GM19468 (cell line): ENCODE measurements around the gene MTFP1.

ENCODE experiments used
- ATAC-seq: cut with Tn5 transposase; IDR thresholded peaks from one replicate; pipeline ENCODE4 v1.9.1; 2021; ENCODE audit warnings: mild to moderate bottlenecking, moderate library complexity, moderate number of reproducible peaks; ENCODE audit not compliant: unreplicated experiment; ENCODE audit errors: extremely low read depth

MTFP1 gene

DNA sequence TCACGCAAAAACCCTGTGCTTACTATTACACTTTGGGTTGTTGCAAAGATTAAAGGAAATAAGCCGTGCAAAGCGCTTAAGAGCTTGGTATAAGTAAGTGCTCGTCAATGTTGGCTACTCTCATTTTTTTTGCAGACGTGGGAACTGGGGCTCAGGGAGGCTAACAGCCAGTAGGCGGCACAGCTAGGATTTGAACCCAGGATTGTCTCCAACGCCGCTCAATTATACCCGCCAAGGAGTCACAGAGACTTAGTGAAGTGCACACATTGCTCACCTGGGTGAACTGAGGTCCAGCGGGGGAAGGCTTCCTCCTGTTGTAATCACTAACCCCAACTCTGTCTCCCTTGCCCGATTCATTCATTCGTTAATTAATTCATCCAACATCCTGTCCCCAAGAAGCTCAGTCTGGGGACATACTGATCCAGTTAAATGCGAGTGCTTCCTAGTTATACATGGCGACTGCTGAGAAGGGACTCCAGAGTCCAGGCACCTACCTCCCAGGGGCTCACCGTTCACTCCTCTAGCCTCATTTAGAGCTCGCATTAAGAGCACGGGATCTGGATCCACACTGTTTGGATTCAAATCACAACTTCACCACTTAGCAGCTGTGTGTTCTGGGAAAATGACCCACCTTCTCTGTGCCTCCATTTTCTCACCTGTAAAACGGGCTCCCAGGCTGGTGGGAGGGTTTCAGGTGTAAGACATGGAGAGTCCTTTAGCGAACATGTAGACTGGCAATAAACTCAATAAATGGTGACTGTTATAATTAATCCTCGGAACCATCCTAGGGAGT is 838 bp upstream of the MTFP1 start:
- no peak for ATAC-seq

DNA sequence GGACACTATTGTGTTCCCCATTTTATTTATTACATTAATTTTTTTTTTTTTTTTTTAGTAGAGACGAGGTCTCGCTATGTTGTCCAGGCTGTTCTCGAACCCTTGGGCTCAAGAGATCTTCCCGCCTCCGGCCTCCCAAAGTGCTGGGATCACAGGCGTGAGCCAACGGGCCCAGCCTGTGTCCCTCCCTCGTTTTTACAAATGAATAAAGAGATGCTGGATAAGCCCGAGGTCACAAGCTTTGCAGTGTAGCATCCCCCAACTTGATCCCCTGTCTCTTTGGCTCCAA is 297 bp upstream of the MTFP1 start:
- ATAC-seq = no peak

DNA sequence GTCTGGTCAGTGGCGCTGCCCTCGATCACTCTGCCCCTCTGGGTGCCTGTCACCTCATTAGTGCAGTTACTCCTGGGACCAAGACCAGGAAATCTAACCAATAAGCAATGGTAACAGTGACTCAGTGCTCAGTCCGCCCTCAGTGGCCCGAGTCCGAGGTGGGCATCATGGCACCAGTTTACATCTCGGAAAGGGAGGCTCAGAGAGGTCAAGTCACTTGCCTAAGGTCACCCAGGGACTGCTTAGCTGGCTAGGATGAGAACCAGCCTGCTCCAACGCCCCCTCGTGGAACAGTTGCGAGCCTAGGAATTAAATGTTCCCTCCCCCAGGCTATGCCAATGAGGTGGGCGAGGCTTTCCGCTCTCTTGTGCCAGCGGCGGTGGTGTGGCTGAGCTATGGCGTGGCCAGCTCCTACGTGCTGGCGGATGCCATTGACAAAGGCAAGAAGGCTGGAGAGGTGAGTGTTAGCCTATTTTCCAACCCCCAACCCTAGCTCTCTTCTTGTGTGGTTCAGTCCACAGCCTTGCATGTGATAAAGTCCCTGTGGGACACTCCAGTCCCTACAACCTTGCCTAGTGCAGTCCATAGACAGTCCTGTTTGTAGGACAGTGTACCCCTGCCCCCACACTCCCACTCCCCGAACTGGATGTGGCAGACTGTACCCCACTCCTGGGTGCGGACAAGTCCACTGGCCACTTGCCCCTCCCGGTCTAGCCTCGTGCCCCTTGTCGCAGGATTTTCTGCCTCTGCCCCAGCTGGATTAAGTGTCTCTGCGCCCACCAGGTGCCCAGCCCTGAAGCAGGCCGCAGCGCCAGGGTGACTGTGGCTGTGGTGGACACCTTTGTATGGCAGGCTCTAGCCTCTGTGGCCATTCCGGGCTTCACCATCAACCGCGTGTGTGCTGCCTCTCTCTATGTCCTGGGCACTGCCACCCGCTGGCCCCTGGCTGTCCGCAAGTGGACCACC is 1.1 kb downstream of the MTFP1 start:
- ATAC-seq = no peak

DNA sequence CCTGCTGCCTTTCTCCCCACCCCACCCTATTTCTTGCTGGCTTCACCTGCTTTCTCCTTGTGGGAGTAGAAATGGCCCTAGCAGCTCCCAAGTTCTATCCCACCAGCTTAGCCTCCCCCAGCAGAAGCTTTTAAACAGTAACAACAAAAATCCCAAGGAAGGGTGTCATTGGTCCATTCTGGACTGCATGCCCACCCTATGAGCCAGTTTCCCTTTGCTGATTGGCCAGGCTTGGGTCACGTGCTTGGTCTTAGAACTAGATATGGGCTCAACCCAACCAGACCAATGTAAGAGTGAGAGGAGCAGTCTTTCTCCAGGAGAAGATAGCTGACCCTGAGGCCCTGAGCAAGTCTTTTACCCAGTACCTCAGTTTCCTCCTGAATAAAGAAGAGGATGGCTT is 2.3 kb downstream of the MTFP1 start:
- ATAC-seq = no peak

DNA sequence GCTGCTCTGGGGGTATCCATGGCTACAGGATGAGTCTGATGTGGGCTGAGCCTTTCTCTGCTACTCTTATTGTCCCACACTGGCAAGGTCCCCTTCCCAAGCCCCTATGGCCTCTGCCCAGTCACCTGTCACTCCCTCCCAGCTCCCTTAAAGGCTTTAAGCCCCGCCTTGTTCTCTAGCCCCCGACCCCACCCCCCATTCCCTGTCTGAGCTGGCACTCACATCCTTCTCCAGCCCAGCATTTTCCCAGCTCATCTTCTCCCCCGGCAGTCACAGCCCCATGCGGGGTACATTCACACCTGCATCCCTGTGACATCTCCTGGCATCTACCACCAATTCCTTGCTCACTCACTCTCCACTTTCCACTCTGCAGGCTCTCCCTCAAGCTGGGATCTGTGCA is 4.3 kb downstream of the MTFP1 start:
- ATAC-seq = no peak

DNA sequence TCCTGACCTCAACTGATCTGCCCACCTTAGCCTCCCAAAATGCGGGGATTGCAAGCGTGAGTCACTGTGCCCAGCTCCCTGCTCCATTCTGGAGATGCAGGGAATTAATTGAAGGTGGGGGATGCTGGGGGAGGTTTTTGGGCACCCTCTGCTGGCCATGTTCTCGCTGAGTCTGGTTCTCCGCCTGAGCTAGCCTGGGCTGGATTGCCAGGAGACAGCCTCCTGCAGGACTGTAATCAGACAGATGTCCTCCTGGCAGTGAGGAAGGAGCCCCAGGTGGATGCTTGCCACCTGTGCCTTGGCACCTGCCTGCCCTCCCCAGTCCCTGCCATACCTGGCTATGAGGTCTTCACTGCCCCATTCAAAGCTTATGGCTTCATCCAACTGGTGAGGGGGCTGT is 5.4 kb downstream of the MTFP1 start:
- ATAC-seq = no peak

DNA sequence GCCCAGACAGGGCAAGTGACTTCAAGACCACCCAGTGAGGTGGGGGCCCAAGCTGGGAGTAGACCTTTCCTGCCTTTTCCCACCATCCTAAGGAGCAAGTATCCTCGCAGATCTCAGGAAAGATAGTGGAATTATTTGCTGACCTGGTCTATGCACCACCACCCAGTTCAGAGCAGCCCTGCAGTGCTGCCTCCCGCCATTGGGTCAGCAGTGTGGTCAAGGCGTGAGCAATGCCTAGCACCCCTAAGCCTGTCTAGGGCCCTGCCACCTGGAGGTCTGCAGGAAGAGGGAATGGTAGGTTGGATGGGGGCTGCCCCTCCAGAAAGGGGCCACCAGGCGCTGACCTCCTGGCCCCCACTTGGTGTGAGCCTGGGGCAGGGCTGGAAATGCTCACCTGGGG is 6.5 kb downstream of the MTFP1 start:
- no peak for ATAC-seq

DNA sequence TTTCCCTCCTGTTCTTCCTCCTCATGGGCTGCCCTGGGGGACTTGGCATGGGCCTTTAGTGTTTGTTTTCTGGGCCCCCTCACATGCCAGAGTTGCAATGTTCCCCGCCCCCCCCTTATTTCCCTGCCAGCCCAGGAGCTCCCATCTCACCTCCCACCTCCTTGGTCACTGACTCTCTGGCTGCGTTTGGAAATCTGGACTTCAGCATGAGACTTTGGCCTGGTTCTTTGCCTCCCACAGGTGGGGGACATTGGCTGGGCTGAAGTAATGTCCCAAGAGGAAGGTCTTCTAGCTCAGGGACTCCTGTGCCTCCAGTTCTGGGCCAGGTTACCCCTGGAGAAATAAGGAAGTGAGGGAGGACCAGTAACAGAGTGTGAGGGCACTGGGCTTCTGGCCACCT is 7.0 kb downstream of the MTFP1 start:
- no peak for ATAC-seq

DNA sequence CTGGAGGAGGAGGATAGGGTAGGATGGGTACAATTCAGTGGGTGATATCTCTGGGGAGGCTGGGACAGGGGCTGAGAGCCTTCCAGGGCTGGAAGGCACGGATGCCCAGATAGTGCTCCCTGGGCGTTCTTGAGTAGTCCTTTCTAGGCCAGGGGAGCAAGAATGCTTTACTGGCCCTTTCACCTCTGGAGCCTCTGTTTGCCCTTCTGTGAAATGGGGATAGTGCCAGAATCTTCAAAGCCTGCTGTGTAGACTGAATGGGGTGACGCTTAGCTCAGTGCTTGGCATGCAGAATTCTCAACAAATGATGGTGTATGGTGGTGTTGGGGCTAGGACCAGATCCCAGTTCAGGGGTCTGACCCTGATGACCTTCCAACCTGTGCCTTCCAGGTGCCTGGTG is 7.7 kb downstream of the MTFP1 start:
- ATAC-seq = no peak

DNA sequence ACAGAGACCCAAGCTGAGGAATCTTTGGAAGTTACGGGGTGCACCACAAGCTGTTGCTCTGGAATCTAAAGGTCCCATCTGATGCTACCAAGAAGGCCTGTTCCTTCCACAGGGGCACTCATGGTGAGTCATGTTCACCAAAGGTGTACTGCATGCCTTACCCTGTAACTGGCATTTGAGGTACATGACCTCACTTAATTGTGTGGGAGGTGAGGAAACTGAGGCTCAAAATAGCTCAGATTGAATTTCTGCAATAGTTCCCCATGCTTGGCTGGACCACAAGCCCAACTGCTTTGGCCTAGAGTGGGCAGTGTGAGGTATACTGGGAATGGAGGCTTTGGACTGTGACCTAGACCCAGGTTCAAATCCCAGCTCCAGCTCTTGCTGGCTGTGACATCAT is 8.2 kb downstream of the MTFP1 start:
- ATAC-seq = no peak

DNA sequence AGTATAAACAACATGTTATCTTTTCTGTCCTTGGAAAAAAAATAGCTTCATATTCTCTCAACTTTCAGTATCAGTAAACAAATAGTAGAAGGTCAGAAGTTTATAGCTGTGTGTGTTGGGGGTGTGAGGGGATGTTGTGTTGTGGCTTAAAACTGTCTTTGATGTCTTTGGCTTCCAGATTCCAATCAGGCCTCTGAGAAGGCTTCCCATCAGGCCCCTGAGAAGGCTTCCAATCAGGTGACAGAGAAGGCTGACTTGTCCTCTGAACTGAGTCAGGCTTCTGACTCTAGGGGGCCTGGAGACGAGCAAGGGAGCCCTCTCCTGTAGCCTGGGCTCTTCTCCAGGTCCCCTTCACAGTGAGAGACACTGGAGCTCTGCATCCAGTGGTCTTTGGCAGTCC is 9.3 kb downstream of the MTFP1 start:
- ATAC-seq = no peak

DNA sequence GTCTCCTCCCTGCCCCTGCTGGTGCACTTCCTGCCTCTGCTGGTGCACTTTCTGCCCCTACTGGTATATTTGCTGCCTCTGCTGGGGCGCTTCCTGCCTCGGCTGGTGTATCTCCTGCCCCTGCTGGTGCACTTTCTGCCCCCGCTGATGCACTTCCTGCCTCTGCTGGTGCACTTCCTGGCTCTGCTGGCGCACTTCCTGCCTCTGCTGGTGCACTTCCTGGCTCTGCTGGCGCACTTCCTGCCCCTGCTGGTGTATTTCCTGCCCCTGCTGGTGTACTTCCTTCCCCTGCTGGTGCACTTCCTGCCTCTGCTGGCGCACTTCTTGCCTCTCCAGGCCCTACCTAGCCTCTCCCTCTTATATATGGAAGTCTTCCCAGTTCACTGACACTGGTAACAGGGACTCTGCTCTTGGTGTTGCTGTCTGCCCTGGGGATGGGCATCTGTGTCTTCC is 10.1 kb downstream of the MTFP1 start:
- ATAC-seq = no peak

DNA sequence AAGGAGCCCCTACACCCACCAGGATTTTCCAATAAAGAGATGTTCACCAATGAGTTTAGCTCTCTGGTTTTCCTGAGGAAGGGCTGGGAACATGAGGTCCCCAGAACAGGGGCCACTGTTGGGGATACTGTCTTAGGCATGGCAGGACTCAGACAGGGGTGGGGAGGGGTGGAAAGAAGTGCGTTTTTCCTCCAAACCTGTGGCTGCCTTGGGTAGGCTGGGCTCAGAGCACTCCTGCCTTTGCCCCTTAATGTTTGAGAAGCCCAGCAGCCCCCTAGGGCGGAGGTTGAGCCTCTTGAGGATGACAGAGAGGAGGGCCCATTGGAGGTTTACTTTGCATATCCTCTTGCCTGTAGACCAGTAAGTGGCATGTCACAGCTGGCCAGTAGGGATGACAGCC is 10.6 kb downstream of the MTFP1 start:
- ATAC-seq = no peak

DNA sequence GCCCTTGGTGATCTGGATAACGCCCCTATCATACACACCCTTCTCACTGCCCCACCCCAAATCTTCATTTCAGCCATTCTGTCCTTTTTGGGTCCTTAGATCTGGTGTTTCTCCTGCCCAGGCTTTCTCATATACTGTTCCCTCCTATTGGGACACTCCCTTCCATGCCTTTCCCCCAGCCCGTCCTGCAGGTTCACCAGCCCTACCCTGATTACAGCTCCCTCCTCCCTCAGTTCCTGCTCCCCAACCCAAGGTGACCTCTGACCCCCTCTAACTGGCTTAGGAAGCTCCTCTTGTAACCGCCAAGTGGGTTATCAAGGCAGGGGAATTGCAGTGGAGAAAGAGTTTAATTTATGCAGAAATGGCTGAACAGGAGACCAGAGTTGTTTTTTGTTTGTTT is 13.0 kb downstream of the MTFP1 start:
- no peak for ATAC-seq

DNA sequence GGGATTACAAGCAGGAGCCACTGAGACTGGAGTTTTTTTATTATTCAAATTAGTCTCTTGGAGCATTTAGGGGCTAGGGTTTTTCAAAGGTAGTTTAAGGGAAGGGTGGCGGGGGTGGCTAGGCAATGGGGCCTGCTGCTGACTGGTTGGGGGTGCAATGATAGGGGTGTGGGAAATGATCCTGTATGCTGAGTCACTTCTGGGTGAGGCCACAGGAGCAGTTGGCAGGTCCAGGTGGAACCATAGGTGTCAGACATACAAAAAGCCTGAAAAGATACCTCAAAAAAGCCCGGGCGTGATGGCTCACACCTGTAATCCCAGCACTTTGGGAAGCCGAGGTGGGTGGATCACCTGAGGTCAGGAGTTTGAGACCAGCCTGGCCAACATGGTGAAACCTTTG is 13.7 kb downstream of the MTFP1 start:
- no peak for ATAC-seq

DNA sequence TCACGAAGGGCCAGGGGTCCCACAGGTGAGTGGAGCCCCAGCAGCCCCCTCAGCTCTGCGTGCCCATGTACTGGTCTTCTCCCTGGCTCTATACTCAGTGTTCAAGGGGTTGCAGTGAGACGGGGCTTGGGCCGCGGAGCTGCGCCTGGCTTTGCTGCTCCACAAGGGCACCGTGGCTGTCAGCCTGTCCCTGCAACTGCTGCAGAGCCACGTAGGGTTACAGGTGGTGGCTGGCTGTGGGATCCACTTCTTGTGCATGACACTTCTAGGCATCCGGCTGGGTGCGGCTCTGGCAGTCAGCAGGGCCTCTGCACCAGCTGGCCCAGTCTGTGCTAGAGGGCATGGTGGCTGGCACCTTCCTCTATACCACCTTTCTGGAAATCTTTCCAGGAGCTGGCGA is 14.3 kb downstream of the MTFP1 start:
- ATAC-seq = no peak

DNA sequence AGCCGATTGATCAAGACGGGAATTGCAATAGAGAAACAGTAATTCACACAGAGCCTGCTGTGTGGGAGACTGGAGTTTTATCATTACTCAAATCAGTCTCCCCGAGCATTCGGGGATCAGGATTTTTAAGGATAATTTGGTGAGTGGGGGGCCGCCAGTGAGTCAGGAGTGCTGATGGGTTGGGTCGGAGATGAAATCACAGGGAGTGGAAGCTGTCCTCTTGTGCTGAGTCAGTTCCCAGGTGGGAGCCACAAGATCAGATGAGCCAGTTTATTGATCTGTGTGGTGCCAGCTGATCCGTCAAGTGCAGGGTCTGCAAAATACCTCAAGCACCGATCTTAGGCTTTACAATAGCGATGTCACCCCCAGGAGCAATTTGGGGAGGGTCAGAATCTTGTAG is 15.5 kb downstream of the MTFP1 start:
- ATAC-seq = no peak

DNA sequence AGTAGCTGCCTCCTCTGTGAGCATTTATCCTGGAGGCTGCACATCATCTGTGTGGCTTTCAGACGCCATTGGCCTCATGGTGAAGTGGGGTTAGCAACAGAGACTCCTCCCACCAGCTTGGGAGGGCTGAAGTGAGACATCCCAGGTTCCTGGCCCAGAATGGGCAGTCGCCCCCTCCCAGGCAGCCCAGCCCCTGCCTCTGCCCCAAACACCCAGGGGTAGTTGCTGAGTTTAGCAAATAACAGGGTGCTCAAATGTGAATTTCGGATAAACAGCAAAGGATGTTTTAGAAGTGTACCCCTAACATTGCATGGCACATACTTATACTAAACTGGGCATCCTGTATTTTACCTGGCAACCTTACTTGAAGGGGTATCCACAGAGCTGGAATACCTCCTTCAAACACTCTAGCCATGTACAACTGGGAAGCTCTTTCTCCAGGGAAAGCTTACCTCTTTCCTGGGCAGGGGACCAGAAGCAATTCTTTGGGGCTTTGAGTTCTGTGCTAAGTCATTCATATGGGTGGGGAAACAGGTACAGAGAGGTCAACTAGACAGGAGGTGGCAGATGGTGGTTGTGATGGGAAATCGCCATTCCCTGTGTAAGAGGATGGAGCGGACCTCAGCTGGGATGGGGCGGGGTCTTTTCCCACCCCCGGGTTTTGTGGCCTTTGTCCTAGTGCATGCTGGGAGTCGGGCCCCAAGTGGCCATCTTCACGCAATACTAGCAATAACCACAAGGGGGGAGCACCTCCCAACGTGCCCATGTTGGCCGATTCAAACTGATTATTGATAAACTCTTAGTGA is 19.3 kb downstream of the MTFP1 start:
- no peak for ATAC-seq

DNA sequence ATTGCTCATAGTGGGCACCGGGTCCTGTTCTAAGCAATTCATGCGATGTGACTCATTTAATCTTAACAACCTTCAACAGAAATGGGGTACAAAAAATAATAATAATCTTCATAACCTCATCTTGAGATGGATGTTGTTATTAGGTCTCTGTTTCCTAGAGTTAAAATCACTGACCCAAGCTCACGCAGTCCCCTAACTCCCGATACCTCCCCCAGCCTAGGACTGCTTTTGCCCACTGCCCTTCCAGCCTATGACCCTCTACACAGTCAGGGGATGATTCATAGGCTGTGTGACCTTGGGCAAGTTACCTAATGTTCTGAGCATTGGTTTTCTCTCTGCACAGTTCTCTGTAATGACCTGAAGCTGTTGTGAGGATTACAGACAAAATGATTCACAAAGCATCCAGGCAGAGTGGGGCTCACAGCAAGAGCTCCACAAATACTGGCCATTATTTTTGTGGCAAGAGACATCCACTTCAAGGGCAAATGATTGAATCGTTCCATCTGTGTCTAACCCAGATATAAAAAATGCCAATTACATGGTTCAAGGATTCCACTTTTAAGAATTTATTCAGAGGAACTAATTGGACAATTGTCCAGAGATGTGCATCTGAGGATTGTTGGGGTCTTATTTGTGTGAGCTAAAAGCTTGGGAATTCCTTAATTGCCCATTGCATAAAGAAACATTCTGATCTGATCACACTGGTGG is 20.0 kb downstream of the MTFP1 start:
- no peak for ATAC-seq

DNA sequence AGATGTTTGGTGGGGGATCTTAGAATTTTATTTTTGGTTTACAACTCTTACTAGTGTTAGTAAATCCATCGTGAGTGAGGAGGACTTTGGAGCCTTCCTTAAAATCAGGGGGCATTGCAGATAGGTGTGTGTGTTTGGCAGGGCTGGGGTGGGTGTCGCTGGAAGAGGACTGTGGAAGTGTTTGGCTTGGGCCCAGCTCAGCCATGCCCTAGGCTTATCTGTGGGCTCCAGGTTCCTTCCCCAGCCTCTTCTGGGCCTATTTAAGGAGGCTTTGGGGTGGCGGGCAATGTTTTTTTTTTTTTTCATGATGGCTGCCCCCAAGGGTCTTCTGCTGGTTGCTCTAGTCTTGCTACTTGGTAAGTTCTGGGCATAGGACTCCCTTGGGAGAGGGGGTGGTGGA is 22.1 kb downstream of the MTFP1 start:
- ATAC-seq = no peak
